ENCODE data around the gene LDAH.
"Not testable (repeated sequence)": the region's sequence is repeated elsewhere in the genome, so short reads cannot be mapped to it uniquely, and the experiment has no call there.

LDAH gene

DNA sequence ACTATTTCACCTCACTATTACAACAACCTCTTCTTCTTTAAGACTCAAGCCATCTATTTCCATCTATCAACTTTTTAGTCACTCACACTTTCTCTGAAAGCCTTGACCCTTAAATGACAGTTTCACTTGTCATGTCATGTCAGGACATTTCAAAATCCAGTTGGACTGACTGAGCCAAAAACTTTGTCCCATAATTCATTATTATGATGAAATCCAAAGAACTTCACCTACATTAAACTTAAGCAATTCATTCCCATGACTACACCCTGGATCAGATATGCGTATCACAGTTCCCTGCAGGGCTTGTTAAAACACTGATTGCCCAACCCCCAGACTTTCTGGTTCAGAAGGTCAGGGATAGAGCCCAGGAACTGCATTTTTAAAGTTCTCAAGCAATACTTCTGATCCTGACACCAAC lies 26.5 kb downstream of the LDAH start:
- Histone ChIP-seq H3K9me3 (ENCODE audit: control extremely low read depth in 1 of 5, control insufficient read depth in 4 of 5, insufficient read depth in 2 of 5, low read depth in 1 of 5, low read length in 4 of 5) (peaks cover 0 to 13% (median 8%) of the 10 kb centered on the region in 5 experiments), H3K27ac (ENCODE audit: insufficient read depth in 1 of 2, low read depth in 1 of 2, low read length in 2 of 2, poor library complexity in 1 of 2, severe bottlenecking in 2 of 2) (no peak overlapping the region), H3K36me3 (ENCODE audit: control insufficient read depth in 4 of 4, insufficient read depth in 4 of 4, low read length in 3 of 4) (peaks cover 6 to 35% (median 14%) of the 10 kb centered on the region in 4 experiments), H3K4me3 (ENCODE audit: control insufficient read depth in 1 of 7, extremely low read depth in 1 of 7, insufficient read depth in 4 of 7, low read depth in 2 of 7, low read length in 6 of 7) (no peak overlapping the region), H3K27me3 (replicated peaks in 2 of 5; ENCODE audit: control insufficient read depth in 4 of 5, insufficient read depth in 5 of 5, low read length in 4 of 5) (no peaks in the 10 kb centered on the region), H3K4me1 (ENCODE audit: control extremely low read depth in 1 of 4, control insufficient read depth in 4 of 4, insufficient read depth in 4 of 4, low read length in 3 of 4) (no peaks in the 10 kb centered on the region)
- no peak for DNase-seq
- ChIA-PET CTCF (no interaction called here), POLR2A (no interaction called here)
- WGBS (ENCODE audit: insufficient coverage): 93% methylated on average over 1 of the region's 1 CpG

DNA sequence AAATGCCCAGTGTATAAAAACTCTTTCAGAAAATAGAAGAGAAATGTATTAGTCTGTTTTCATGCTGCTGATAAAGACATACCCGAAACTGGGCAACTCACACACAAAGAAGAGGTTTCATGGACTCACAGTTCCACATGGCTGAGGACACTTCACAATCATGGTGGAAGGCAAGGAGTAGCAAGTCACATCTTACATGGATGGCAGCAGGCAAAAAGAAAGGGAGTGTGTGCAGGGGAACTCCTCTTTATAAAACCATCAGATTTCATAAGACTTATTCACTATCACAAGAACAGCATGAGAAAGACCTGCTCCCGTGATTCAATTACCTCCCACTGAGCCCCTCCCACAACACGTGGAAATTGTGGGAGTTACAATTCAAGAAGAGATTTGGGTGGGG lies 29.0 kb downstream of the LDAH start:
- WGBS (ENCODE audit: insufficient coverage): 100% methylated on average over 1 of the region's 3 CpGs

DNA sequence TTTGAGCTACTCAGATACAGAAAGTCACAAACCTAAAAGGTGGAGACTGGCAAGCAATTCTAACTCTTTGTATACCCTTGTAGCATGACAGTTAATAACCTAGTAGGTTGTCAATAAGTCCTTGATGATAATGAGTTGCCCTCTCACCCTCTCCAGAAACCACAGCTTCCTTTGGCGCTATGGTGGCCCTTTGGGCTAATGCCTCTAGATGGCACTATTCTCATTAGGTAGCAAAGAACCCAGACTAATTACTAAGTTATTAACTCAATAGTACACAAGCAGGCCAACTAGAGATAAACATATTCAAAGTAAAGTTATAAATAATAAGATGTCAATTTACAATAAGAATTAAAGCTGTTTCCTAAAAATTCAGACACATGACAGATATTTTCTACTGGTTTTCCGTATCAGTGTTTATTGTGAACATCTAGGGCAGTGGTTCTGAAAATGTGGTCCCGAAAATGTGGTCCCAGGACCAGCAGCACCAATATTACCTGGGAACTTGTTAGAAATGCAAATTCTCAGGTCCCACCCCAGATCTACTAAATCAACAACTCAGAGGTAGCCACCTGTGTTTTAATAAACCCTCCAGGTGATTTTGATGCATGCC lies 41.1 kb downstream of the LDAH start:
- WGBS (ENCODE audit: insufficient coverage): 77% methylated on average over 3 of the region's 3 CpGs
- peak; percentile 25 to 31 (median 29) for DNase-seq

More for the DNA sequence above, 29.0 kb downstream of the LDAH start:
- CTCF ChIA-PET; H3K4me1 ChIP-seq (ENCODE audit: control extremely low read depth in 1 of 4, control insufficient read depth in 4 of 4, insufficient read depth in 4 of 4, low read length in 3 of 4); H3K4me3 ChIP-seq (ENCODE audit: control insufficient read depth in 1 of 7, extremely low read depth in 1 of 7, insufficient read depth in 4 of 7, low read depth in 2 of 7, low read length in 6 of 7); DNase-seq; H3K27me3 ChIP-seq (replicated peaks in 2 of 5; ENCODE audit: control insufficient read depth in 4 of 5, insufficient read depth in 5 of 5, low read length in 4 of 5); POLR2A ChIA-PET; H3K27ac ChIP-seq (ENCODE audit: insufficient read depth in 1 of 2, low read depth in 1 of 2, low read length in 2 of 2, poor library complexity in 1 of 2, severe bottlenecking in 2 of 2): not testable (repeated sequence)
- H3K9me3 ChIP-seq (ENCODE audit: control extremely low read depth in 1 of 5, control insufficient read depth in 4 of 5, insufficient read depth in 2 of 5, low read depth in 1 of 5, low read length in 4 of 5): peaks cover 0 to 13% (median 8%) of the 10 kb centered on the region in 5 experiments
- H3K36me3 ChIP-seq (ENCODE audit: control insufficient read depth in 4 of 4, insufficient read depth in 4 of 4, low read length in 3 of 4): peaks cover 9 to 47% (median 27%) of the 10 kb centered on the region in 4 experiments

DNA sequence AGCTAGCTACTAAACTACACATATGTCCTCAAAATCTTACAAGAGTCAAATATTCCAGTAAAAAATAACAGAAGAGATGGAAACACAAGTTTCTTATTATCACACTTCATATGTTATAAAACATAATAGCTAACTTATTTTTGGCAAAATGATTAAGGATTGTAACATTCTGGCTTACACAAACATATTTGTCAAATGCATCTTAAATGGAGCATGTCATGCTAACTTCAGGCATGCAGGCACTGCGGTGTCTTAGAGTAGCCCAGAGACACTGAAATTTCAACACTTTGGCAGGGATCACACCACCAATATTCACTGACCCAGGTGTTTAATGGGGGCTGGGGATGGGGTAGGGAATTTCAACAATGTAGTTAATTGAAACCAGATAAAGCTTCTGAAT lies 51.6 kb downstream of the LDAH start:
- DNase-seq: no peak
- peaks cover 0 to 15% (median 3%) of the 10 kb centered on the region in 5 experiments for H3K9me3 ChIP-seq (ENCODE audit: control extremely low read depth in 1 of 5, control insufficient read depth in 4 of 5, insufficient read depth in 2 of 5, low read depth in 1 of 5, low read length in 4 of 5)
- H3K27me3 ChIP-seq (replicated peaks in 2 of 5; ENCODE audit: control insufficient read depth in 4 of 5, insufficient read depth in 5 of 5, low read length in 4 of 5): no peaks in the 10 kb centered on the region
- CTCF ChIA-PET: interaction anchor here (1.2 to 1.6 kb wide), 2 partner anchors 15 to 27 kb away, joined by 3 read pairs; no protein-coding TSS in a partner anchor
- peaks cover 10 to 53% (median 28%) of the 10 kb centered on the region in 4 experiments for H3K36me3 ChIP-seq (ENCODE audit: control insufficient read depth in 4 of 4, insufficient read depth in 4 of 4, low read length in 3 of 4)
- no peak overlapping the region for H3K4me3 ChIP-seq (ENCODE audit: control insufficient read depth in 1 of 7, extremely low read depth in 1 of 7, insufficient read depth in 4 of 7, low read depth in 2 of 7, low read length in 6 of 7)
- H3K27ac ChIP-seq (ENCODE audit: insufficient read depth in 1 of 2, low read depth in 1 of 2, low read length in 2 of 2, poor library complexity in 1 of 2, severe bottlenecking in 2 of 2): no peak overlapping the region
- no CpG with 5 or more reads among the region's 1 CpG for WGBS (ENCODE audit: insufficient coverage)
- H3K4me1 ChIP-seq (ENCODE audit: control extremely low read depth in 1 of 4, control insufficient read depth in 4 of 4, insufficient read depth in 4 of 4, low read length in 3 of 4): no peaks in the 10 kb centered on the region
- POLR2A ChIA-PET: no interaction called here

More for the DNA sequence above, 41.1 kb downstream of the LDAH start:
- Histone ChIP-seq H3K4me3 (ENCODE audit: control insufficient read depth in 1 of 7, extremely low read depth in 1 of 7, insufficient read depth in 4 of 7, low read depth in 2 of 7, low read length in 6 of 7) (no peak overlapping the region), H3K27ac (ENCODE audit: insufficient read depth in 1 of 2, low read depth in 1 of 2, low read length in 2 of 2, poor library complexity in 1 of 2, severe bottlenecking in 2 of 2) (no peak overlapping the region), H3K27me3 (replicated peaks in 2 of 5; ENCODE audit: control insufficient read depth in 4 of 5, insufficient read depth in 5 of 5, low read length in 4 of 5) (no peaks in the 10 kb centered on the region), H3K36me3 (ENCODE audit: control insufficient read depth in 4 of 4, insufficient read depth in 4 of 4, low read length in 3 of 4) (peaks cover 3 to 26% (median 10%) of the 10 kb centered on the region in 4 experiments), H3K4me1 (ENCODE audit: control extremely low read depth in 1 of 4, control insufficient read depth in 4 of 4, insufficient read depth in 4 of 4, low read length in 3 of 4) (no peaks in the 10 kb centered on the region), H3K9me3 (ENCODE audit: control extremely low read depth in 1 of 5, control insufficient read depth in 4 of 5, insufficient read depth in 2 of 5, low read depth in 1 of 5, low read length in 4 of 5) (peaks cover 0 to 6% (median 1%) of the 10 kb centered on the region in 5 experiments)
- POLR2A ChIA-PET: no interaction called here
- CTCF ChIA-PET: interaction anchor here (0.6 to 3.0 kb wide), 7 partner anchors 8 to 182 kb away, joined by 3 to 13 read pairs (median 3); no protein-coding TSS in a partner anchor

DNA sequence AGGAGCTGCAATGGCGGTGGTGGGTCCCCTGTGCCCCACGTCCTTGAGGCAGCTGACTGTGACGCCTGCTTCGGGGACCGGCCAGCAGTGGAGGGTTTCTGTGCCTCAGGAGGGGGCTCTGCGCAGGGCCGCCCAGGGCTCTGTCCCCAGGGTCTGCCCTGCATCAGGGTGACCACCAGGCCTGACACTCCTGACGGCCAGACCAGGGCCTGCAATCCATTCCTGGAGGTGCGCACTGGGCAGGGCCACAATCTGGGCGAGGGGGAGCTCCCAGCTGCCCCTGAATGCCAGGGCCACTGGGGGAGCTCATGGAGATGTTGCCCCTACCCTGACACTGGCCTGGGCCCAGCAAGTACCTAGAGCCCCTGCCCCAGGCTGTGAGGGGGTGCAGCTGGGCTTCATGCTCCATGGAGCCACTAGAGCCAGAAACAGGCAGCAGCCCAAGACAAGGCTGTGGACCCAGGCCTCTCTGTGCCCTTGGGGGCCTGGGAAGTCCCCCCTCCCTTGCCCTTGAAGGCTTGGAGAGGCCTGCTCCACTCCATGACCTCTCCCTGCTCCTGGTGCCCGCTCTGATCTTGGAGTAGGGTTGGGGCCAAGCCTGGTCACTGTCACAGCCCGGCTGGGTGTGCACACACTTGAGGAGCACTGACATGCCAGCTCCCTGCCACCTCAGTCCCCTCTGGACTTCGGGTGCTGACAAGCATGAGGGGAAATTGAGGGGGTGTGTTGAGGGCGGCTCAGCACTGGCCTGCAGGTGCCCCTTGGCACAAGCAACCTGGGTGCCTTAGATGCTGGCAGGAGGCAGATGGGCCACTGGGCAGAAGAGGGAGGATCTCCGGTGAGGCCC lies 55.9 kb downstream of the LDAH start:
- Histone ChIP-seq H3K27ac (ENCODE audit: insufficient read depth in 1 of 2, low read depth in 1 of 2, low read length in 2 of 2, poor library complexity in 1 of 2, severe bottlenecking in 2 of 2) (no peak overlapping the region), H3K4me3 (ENCODE audit: control insufficient read depth in 1 of 7, extremely low read depth in 1 of 7, insufficient read depth in 4 of 7, low read depth in 2 of 7, low read length in 6 of 7) (no peak overlapping the region), H3K27me3 (replicated peaks in 2 of 5; ENCODE audit: control insufficient read depth in 4 of 5, insufficient read depth in 5 of 5, low read length in 4 of 5) (no peaks in the 10 kb centered on the region), H3K36me3 (ENCODE audit: control insufficient read depth in 4 of 4, insufficient read depth in 4 of 4, low read length in 3 of 4) (peaks cover 4 to 26% (median 18%) of the 10 kb centered on the region in 4 experiments), H3K9me3 (ENCODE audit: control extremely low read depth in 1 of 5, control insufficient read depth in 4 of 5, insufficient read depth in 2 of 5, low read depth in 1 of 5, low read length in 4 of 5) (peaks cover 0 to 15% (median 3%) of the 10 kb centered on the region in 5 experiments), H3K4me1 (ENCODE audit: control extremely low read depth in 1 of 4, control insufficient read depth in 4 of 4, insufficient read depth in 4 of 4, low read length in 3 of 4) (no peaks in the 10 kb centered on the region)
- no peak for DNase-seq
- WGBS (ENCODE audit: insufficient coverage): 93% methylated on average over 14 of the region's 15 CpGs
- CTCF ChIA-PET: no interaction called here
- POLR2A ChIA-PET: no interaction called here

DNA sequence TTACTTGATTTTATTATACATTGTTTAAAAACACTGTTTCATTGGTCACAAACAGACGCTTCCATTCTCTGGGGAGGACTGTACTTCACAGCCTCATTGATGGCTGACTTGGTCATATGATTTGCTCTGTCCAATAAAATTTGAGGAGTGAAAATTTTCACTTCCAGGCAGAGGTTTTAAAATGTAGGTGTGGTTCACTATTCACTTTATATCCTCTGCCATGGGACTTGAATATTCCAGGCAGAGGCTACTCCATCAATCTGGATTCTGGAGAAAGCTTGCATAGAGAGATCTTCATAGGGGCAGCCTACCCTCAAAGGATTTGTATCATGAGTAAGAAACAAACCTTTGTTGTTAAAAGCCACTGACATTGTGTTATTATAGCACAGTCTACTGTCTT lies 56.7 kb downstream of the LDAH start:
- POLR2A ChIA-PET: no interaction called here
- WGBS (ENCODE audit: insufficient coverage): no CpG with 5 or more reads among the region's 1 CpG
- CTCF ChIA-PET: no interaction called here

More for the DNA sequence above, 56.7 kb downstream of the LDAH start:
- Histone ChIP-seq H3K4me1 (ENCODE audit: control extremely low read depth in 1 of 4, control insufficient read depth in 4 of 4, insufficient read depth in 4 of 4, low read length in 3 of 4) (no peaks in the 10 kb centered on the region), H3K27me3 (replicated peaks in 2 of 5; ENCODE audit: control insufficient read depth in 4 of 5, insufficient read depth in 5 of 5, low read length in 4 of 5) (no peaks in the 10 kb centered on the region), H3K27ac (ENCODE audit: insufficient read depth in 1 of 2, low read depth in 1 of 2, low read length in 2 of 2, poor library complexity in 1 of 2, severe bottlenecking in 2 of 2) (no peak overlapping the region), H3K4me3 (ENCODE audit: control insufficient read depth in 1 of 7, extremely low read depth in 1 of 7, insufficient read depth in 4 of 7, low read depth in 2 of 7, low read length in 6 of 7) (no peak overlapping the region), H3K36me3 (ENCODE audit: control insufficient read depth in 4 of 4, insufficient read depth in 4 of 4, low read length in 3 of 4) (peaks cover 4 to 28% (median 19%) of the 10 kb centered on the region in 4 experiments), H3K9me3 (ENCODE audit: control extremely low read depth in 1 of 5, control insufficient read depth in 4 of 5, insufficient read depth in 2 of 5, low read depth in 1 of 5, low read length in 4 of 5) (peaks cover 0 to 15% (median 3%) of the 10 kb centered on the region in 5 experiments)
- no peak for DNase-seq
